Measurements from ENCODE around the gene CEACAM16. TPM values are rescaled to one million over a fixed set of nuclear protein-coding genes. Genes with fewer than 3 reads are reported as not detected.

CEACAM16 gene
- total and polyA plus RNA-seq, 12 donors, result 0.27 to 1.4 (median 0.57) TPM; not detected in 7

- Histone ChIP-seq H3K27ac (no peak overlapping the region), H3K27me3 (no peaks in the 10 kb centered on the region), H3K4me1 (replicated peaks in 1 of 2) (peaks cover 0 to under 1% of the 10 kb centered on the region in 2 donors), H3K4me3 (no peak overlapping the region), H3K9me3 (replicated peaks in 1 of 3) (no peaks in the 10 kb centered on the region), H3K36me3 (replicated peaks in 1 of 2) (no peaks in the 10 kb centered on the region)
- intact Hi-C loops (cut with DNase I), result no loop called here
- WGBS, 4 donors, result 82 to 88% (median 84%) methylated on average over 8 to 15 of the region's 15 CpGs
- no peak for DNase-seq
- TF ChIP-seq POLR2A (IDR thresholded peaks at IDR 0.05) (no peak), CTCF (IDR thresholded peaks at IDR 0.05) (no peak)
Observed at GRCh38 chr19:44701228-44701627, 2.3 kb downstream of the CEACAM16 start.

GRCh38 chr19:44702551-44703176 is 3.7 kb downstream of the CEACAM16 start:
- no peak overlapping the region for H3K27ac ChIP-seq
- 89 to 94% (median 93%) methylated on average over 12 to 17 of the region's 17 CpGs for WGBS, 4 donors
- no peak for DNase-seq
- H3K27me3 ChIP-seq, result no peaks in the 10 kb centered on the region
- no peaks in the 10 kb centered on the region for H3K9me3 ChIP-seq (replicated peaks in 1 of 3)
- intact Hi-C loops (cut with DNase I), result no loop called here
- no peaks in the 10 kb centered on the region for H3K36me3 ChIP-seq (replicated peaks in 1 of 2)
- TF ChIP-seq POLR2A (IDR thresholded peaks at IDR 0.05), result no peak
- TF ChIP-seq CTCF (IDR thresholded peaks at IDR 0.05), result no peak
- no peak overlapping the region for H3K4me3 ChIP-seq
- peaks cover 0 to 3% of the 10 kb centered on the region in 2 donors for H3K4me1 ChIP-seq (replicated peaks in 1 of 2)

GRCh38 chr19:44703336-44704078 is 4.6 kb downstream of the CEACAM16 start:
- TF ChIP-seq CTCF (IDR thresholded peaks at IDR 0.05) (no peak), POLR2A (IDR thresholded peaks at IDR 0.05) (no peak)
- intact Hi-C loops (cut with DNase I), result no loop called here
- 86 to 93% (median 92%) methylated on average over 17 to 28 of the region's 28 CpGs for WGBS, 4 donors
- Histone ChIP-seq H3K9me3 (replicated peaks in 1 of 3) (no peaks in the 10 kb centered on the region), H3K27me3 (no peaks in the 10 kb centered on the region), H3K36me3 (replicated peaks in 1 of 2) (no peaks in the 10 kb centered on the region), H3K4me3 (no peak overlapping the region), H3K4me1 (replicated peaks in 1 of 2) (peaks cover 0 to 3% of the 10 kb centered on the region in 2 donors), H3K27ac (no peak overlapping the region)
- DNase-seq, result no peak

GRCh38 chr19:44704982-44705381 is 6.0 kb downstream of the CEACAM16 start:
- H3K4me1 ChIP-seq (replicated peaks in 1 of 2), result peaks cover 0 to 4% of the 10 kb centered on the region in 2 donors
- no peak overlapping the region for H3K4me3 ChIP-seq

More at GRCh38 chr19:44704982-44705381, 6.0 kb downstream of the CEACAM16 start:
- no peak for DNase-seq
- WGBS, 4 donors, result 89 to 100% (median 92%) methylated on average over 1 of the region's 1 CpG
- TF ChIP-seq CTCF (IDR thresholded peaks at IDR 0.05) (no peak), POLR2A (IDR thresholded peaks at IDR 0.05) (no peak)
- Histone ChIP-seq H3K27me3 (no peaks in the 10 kb centered on the region), H3K9me3 (replicated peaks in 1 of 3) (no peaks in the 10 kb centered on the region), H3K27ac (no peak overlapping the region), H3K36me3 (replicated peaks in 1 of 2) (no peaks in the 10 kb centered on the region)
- intact Hi-C loops (cut with DNase I), result no loop called here
